ENCODE data around the gene FLVCR2. TPM values are rescaled to one million over a fixed set of nuclear protein-coding genes. Genes with fewer than 3 reads are reported as not detected.

Gene FLVCR2
- total RNA-seq, 4 donors from 2014 or later: 2.5 to 7.5 (median 4.6) TPM

- TF ChIP-seq POLR2A (IDR thresholded peaks at IDR 0.05; ENCODE audit: low read depth): no peak
- no peak for TF ChIP-seq POLR2AphosphoS5 (IDR thresholded peaks at IDR 0.05)
- TF ChIP-seq EP300 (IDR thresholded peaks at IDR 0.05): no peak
- no peak for TF ChIP-seq CTCF (IDR thresholded peaks at IDR 0.05)
- Histone ChIP-seq H3K9me3 (no peaks in the 10 kb centered on the region), H3K27me3 (no peaks in the 10 kb centered on the region), H3K27ac (replicated peaks in 1 of 4) (no peak overlapping the region), H3K4me3 (no peak overlapping the region), H3K4me1 (no peaks in the 10 kb centered on the region), H3K36me3 (no peaks in the 10 kb centered on the region)
- 89% methylated on average over 6 of the region's 6 CpGs for WGBS
- intact Hi-C loops (cut with DNase I): no loop called here
- DNase-seq (ENCODE audit: extremely low spot score): no peak
Measured at GRCh38 chr14:75568791-75569190, 9.6 kb upstream of the FLVCR2 start.

DNA sequence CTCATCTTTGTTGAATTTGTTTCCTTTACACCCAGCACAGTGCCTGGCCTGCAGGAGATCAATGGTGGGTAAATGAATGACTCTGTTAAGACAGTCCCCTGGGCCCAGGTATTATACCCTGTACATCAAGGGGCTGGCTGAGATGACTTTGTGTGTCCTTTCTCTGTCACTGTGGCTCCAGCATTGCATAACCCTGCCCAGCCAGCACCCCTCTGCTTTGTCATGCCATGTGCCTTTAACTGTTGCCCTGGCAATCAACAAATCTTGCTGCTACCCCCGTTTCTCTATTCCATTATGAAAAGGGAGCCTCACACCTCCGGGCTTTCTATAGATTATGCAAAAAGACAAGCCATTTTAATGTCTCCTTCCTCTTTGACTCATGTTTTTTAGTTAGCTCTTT is 7.6 kb upstream of the FLVCR2 start:
- TF ChIP-seq EP300 (IDR thresholded peaks at IDR 0.05) (no peak), POLR2AphosphoS5 (IDR thresholded peaks at IDR 0.05) (no peak), POLR2A (IDR thresholded peaks at IDR 0.05; ENCODE audit: low read depth) (no peak), CTCF (IDR thresholded peaks at IDR 0.05) (no peak)
- DNase-seq (ENCODE audit: extremely low spot score): no peak
- WGBS: 58% methylated on average over 2 of the region's 2 CpGs
- Histone ChIP-seq H3K9me3 (no peaks in the 10 kb centered on the region), H3K4me3 (no peak overlapping the region), H3K36me3 (no peaks in the 10 kb centered on the region), H3K4me1 (no peaks in the 10 kb centered on the region), H3K27ac (replicated peaks in 1 of 4) (no peak overlapping the region), H3K27me3 (no peaks in the 10 kb centered on the region)
- intact Hi-C loops (cut with DNase I): no loop called here

- no peak for TF ChIP-seq CTCF (IDR thresholded peaks at IDR 0.05)
- TF ChIP-seq EP300 (IDR thresholded peaks at IDR 0.05): no peak
- TF ChIP-seq POLR2AphosphoS5 (IDR thresholded peaks at IDR 0.05): no peak
- Histone ChIP-seq H3K36me3 (no peaks in the 10 kb centered on the region), H3K27me3 (no peaks in the 10 kb centered on the region), H3K4me3 (no peak overlapping the region), H3K4me1 (peaks cover 0 to 2% (median under 1%) of the 10 kb centered on the region in 4 donors), H3K27ac (replicated peaks in 1 of 4) (no peak overlapping the region), H3K9me3 (no peaks in the 10 kb centered on the region)
- no peak for DNase-seq (ENCODE audit: extremely low spot score)
- intact Hi-C loops (cut with DNase I): no loop called here
- 87% methylated on average over 6 of the region's 6 CpGs for WGBS
Measured at GRCh38 chr14:75572104-75572503, 6.3 kb upstream of the FLVCR2 start.

DNA sequence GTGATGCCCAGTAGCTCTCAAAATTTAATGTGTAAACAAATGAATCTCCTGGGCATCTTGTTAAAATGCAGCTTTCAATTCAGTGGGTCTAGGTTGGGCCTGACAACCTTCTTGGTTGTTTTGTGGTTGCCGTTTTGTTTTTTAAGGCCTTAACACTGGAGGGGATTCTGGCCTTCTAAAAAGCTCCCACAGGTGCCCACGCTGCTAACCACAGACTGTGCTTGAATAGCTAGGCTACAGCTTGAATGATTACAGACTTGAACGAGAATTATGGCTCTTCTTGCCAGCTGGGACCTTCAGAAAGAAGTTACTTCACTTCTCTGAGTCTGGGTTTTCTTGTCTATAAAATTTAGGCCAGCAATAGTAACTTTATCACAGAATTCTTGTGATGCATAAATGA is 1.3 kb upstream of the FLVCR2 start:
- no peak for DNase-seq (ENCODE audit: extremely low spot score)
- Histone ChIP-seq H3K27ac (replicated peaks in 1 of 4) (peak overlapping the region; percentile 82 to 91 (median 84)), H3K4me1 (peaks cover 17 to 39% (median 28%) of the 10 kb centered on the region in 4 donors), H3K9me3 (no peaks in the 10 kb centered on the region), H3K27me3 (no peaks in the 10 kb centered on the region), H3K4me3 (no peak overlapping the region), H3K36me3 (no peaks in the 10 kb centered on the region)
- intact Hi-C loops (cut with DNase I): no loop called here
- WGBS: 65% methylated on average over 3 of the region's 3 CpGs
- TF ChIP-seq CTCF (IDR thresholded peaks at IDR 0.05): no peak
- no peak for TF ChIP-seq POLR2AphosphoS5 (IDR thresholded peaks at IDR 0.05)
- TF ChIP-seq POLR2A (IDR thresholded peaks at IDR 0.05; ENCODE audit: low read depth): no peak
- no peak for TF ChIP-seq EP300 (IDR thresholded peaks at IDR 0.05)

- H3K27me3 ChIP-seq: no peaks in the 10 kb centered on the region
- TF ChIP-seq EP300 (IDR thresholded peaks at IDR 0.05): no peak
- TF ChIP-seq POLR2A (IDR thresholded peaks at IDR 0.05; ENCODE audit: low read depth): no peak
- TF ChIP-seq CTCF (IDR thresholded peaks at IDR 0.05): peak; percentile 78 to 89 (median 79)
- TF ChIP-seq POLR2AphosphoS5 (IDR thresholded peaks at IDR 0.05): peak in 1 of 2 donors; percentile 65
- intact Hi-C loops (cut with DNase I): loop anchor here (1.0 kb wide), 1 partner anchor 75 kb away; no protein-coding TSS in a partner anchor
- WGBS: 2% methylated on average over 13 of the region's 16 CpGs
- peak overlapping the region; percentile 82 to 91 (median 84) for H3K27ac ChIP-seq (replicated peaks in 1 of 4)
- H3K9me3 ChIP-seq: no peaks in the 10 kb centered on the region
- H3K4me3 ChIP-seq: peak overlapping the region; percentile 63 to 69 (median 64)
- peak; percentile 95 for DNase-seq (ENCODE audit: extremely low spot score)
- H3K36me3 ChIP-seq: no peaks in the 10 kb centered on the region
- H3K4me1 ChIP-seq: peaks cover 17 to 42% (median 28%) of the 10 kb centered on the region in 4 donors
Measured at GRCh38 chr14:75577729-75578101, 705 bp upstream of the FLVCR2 start.
